ENCODE results near the gene IGF1R.

DNA sequence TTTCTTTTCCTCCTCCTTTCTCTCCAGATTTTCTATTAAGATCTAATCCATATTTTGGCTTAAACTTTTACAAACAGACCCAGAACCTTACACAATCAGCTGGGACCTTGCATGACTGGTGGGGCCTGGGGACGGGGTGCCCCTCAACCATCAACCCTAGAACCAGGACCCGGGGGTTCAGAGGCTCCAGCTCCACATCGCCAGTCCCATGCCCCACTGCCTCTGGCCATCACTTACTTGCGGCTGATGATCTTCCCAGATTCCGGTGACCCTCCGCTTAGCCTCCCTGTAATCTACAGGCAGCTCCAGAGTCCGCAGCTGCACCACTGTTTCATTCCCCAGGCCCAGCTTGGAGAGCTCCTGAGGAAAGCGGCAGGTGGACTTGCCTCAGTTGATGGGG lies 322.5 kb downstream of the IGF1R start:
- TF ChIP-seq CTCF (IDR thresholded peaks at IDR 0.05; ENCODE audit: extremely low read depth in 1 of 2, insufficient read depth in 1 of 2, low read depth in 1 of 2, low read length in 2 of 2): no peak
- TF ChIP-seq EZH2 (IDR thresholded peaks at IDR 0.05; ENCODE audit: borderline replicate concordance, low read depth, low read length, severe bottlenecking): no peak
- TF ChIP-seq JUN (IDR thresholded peaks at IDR 0.05; ENCODE audit: borderline replicate concordance, insufficient read depth, insufficient read length, low read depth): no peak
- TF ChIP-seq POLR2AphosphoS5 (IDR thresholded peaks at IDR 0.05; ENCODE audit: insufficient read depth, low read depth, low read length): no peak
- no peak for TF ChIP-seq GATA2 (IDR thresholded peaks at IDR 0.05; ENCODE audit: insufficient read depth, insufficient read length, low read depth, low read length)
- no peak for TF ChIP-seq POLR2A (IDR thresholded peaks at IDR 0.05; ENCODE audit: low read depth, low read length)
- TF ChIP-seq MYC (IDR thresholded peaks at IDR 0.05; ENCODE audit: low read depth, low read length): no peak
- TF ChIP-seq, protein P1, sequence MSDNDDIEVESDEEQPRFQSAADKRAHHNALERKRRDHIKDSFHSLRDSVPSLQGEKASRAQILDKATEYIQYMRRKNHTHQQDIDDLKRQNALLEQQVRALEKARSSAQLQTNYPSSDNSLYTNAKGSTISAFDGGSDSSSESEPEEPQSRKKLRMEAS (IDR thresholded peaks at IDR 0.05; ENCODE audit: insufficient read depth, insufficient read length): no peak
